Body of pancreas (tissue), 4 donors: Measurements from ENCODE around the gene HES2. TPM values are rescaled to one million over a fixed set of nuclear protein-coding genes. Genes with fewer than 3 reads are reported as not detected.
"Not testable (repeated sequence)": the region's sequence is repeated elsewhere in the genome, so short reads cannot be mapped to it uniquely, and the experiment has no call there.

Source experiments
- ATAC-seq: fragments of 150-250 bp; one replicate; pipeline ENCODE4 v1.9.1; 2016
- DNase-seq, 4 donors: peaks; one replicate each; pipeline ENCODE4 v3.0.0-alpha.2; 2019
- H3K27ac ChIP-seq, 4 donors: fragments of 200-600 bp; sonication (generic); 1 replicate in 3 of 4; 2 replicates in 1 of 4; pipeline versions ENCODE4 v1.5.1 to v1.6.1; 2016 to 2019; ENCODE audit warnings: mild to moderate bottlenecking in 1 of 4, mixed read lengths in 1 of 4, moderate library complexity in 1 of 4
- H3K27me3 ChIP-seq, 2 donors: fragments of 200-600 bp; sonication (generic); one replicate each; pipeline ENCODE4 v1.6.0; 2016; ENCODE audit warnings: mild to moderate bottlenecking in 1 of 2
- H3K36me3 ChIP-seq, 2 donors: fragments of 200-600 bp; sonication (generic); replicated peaks in 1 of 2; 2 replicates each; pipeline ENCODE4 v1.5.1; 2016; ENCODE audit warnings: low read depth in 2 of 2; ENCODE audit not compliant: insufficient read depth in 1 of 2
- H3K4me1 ChIP-seq: fragments of 200-600 bp; sonication (generic); one replicate; pipeline ENCODE4 v1.6.0; 2016
- H3K4me3 ChIP-seq, 2 donors: fragments of 200-600 bp; sonication (generic); 1 replicate in 1 of 2; 2 replicates in 1 of 2; pipeline ENCODE4 v1.5.1; 2016 to 2019
- H3K9me3 ChIP-seq, 3 donors: fragments of 200-600 bp; sonication (generic); 1 replicate in 2 of 3; 2 replicates in 1 of 3; pipeline ENCODE4 v1.5.1; 2016
- CTCF ChIP-seq, 7 experiments: fragments of 450-650 bp in 4 of 7; fragments of 200-600 bp in 3 of 7; sonication (generic) in 3 of 7; IDR thresholded peaks; one replicate each; pipeline ENCODE4 v1.5.1; 2016 to 2019; ENCODE audit warnings: antibody characterized with exemption in 7 of 7
- POLR2A ChIP-seq, 3 donors: fragments of 450-650 bp; IDR thresholded peaks; one replicate each; pipeline ENCODE4 v1.6.1; 2016; ENCODE audit warnings: antibody characterized with exemption in 3 of 3, mild to moderate bottlenecking in 2 of 3
- WGBS, 2 donors: methylation state at CpG; one replicate each; pipeline ENCODE4 v1.1.5; 2017; 5-methylcytosine and 5-hydroxymethylcytosine counted together
- intact Hi-C: fragments of 100-400 bp; cut with DNase I; formaldehyde crosslinking; loops from one replicate; pipeline ENCODE4 v1.15.1; 2023
- total RNA-seq, 2 donors: library from RNA; depleted of rRNA; stranded (reverse); fragments of >200 nt; gene quantifications; one replicate each; pipeline ENCODE4 v1.1.0, GENCODE V29; 2016

Gene HES2
- total RNA-seq, 2 donors from 2014 or later, result 0.26 TPM; not detected in 1

- 79 to 81% methylated on average over 3 of the region's 3 CpGs for WGBS, 2 donors
- ATAC-seq (no peak), DNase-seq (no peak)
- Histone ChIP-seq H3K27ac (no peak overlapping the region), H3K4me1 (peaks cover 1% of the 10 kb centered on the region), H3K27me3 (no peaks in the 10 kb centered on the region), H3K9me3 (no peaks in the 10 kb centered on the region), H3K4me3 (no peak overlapping the region), H3K36me3 (no peaks in the 10 kb centered on the region)
- intact Hi-C loops, result no loop called here
- no peak for TF ChIP-seq POLR2A (IDR thresholded peaks at IDR 0.05)
- TF ChIP-seq CTCF (IDR thresholded peaks at IDR 0.05), result no peak
These were observed 20.4 kb downstream of the HES2 start for GRCh38 chr1:6399294-6399693.

DNA sequence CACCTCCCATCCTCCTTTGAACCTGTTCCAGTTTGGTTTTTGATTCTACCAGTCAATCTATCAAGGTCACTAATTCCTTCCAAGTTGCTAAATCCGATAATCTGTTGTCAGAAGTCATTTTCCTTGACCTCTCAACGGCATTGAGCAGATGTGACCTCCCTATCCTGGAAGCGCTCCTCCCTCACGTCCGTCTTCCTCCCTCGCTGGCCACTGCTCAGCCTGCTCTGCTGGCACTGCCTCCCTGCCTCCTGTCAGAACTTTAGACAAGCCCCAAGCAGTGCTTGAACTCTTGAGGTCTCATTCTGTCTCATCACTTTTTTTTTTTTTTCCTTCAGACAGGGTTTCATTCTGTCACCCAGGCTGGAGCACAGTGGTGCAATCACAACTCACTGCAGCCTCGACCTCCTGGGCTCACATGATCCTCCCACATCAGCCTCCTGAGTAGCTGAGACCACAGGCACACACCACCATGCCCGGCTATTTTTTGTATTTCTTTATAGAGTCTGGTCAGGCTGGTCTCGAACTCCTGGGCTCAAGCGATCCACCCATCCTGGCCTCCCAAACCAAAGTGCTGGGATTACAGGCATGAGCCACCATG, 21.8 kb downstream of the HES2 start:
- Histone ChIP-seq H3K9me3 (no peaks in the 10 kb centered on the region), H3K36me3 (no peaks in the 10 kb centered on the region), H3K27me3 (no peaks in the 10 kb centered on the region), H3K4me3 (no peak overlapping the region), H3K27ac (no peak overlapping the region), H3K4me1 (peaks cover 4% of the 10 kb centered on the region)
- no peak for TF ChIP-seq CTCF (IDR thresholded peaks at IDR 0.05)
- TF ChIP-seq POLR2A (IDR thresholded peaks at IDR 0.05), result no peak
- intact Hi-C loops, result no loop called here
- DNase-seq, result no peak
- WGBS, 2 donors, result 50 to 51% methylated on average over 10 of the region's 10 CpGs
- ATAC-seq, result no peak

DNA sequence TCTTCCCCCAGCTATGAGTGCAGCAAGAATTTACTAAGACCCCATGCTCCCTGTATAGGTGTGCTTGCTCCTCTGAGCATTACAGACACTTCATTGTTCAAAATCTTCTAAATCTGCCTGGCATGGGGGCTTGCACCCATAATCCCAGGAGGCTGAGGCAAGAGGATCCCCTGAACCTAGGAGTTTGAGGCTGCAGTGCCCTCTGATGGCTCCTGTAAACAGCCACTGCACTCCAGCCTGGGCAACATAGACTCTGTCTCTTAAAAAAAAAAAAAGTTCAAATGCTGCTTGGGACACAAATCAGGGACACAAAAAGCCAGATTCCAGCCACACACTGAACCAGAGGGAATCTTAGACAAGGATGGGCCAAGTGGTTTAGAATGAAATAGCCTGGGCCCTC, 22.7 kb downstream of the HES2 start:
- Histone ChIP-seq H3K9me3 (no peaks in the 10 kb centered on the region), H3K4me1 (peaks cover 13% of the 10 kb centered on the region), H3K27me3 (no peaks in the 10 kb centered on the region), H3K36me3 (no peaks in the 10 kb centered on the region), H3K27ac (no peak overlapping the region), H3K4me3 (no peak overlapping the region)
- intact Hi-C loops, result no loop called here
- TF ChIP-seq CTCF (IDR thresholded peaks at IDR 0.05), result peak in 1 of 7 experiments; percentile 9
- TF ChIP-seq POLR2A (IDR thresholded peaks at IDR 0.05), result no peak
- DNase-seq (no peak), ATAC-seq (no peak)

GRCh38 chr1:6395781-6396244, 23.9 kb downstream of the HES2 start:
- H3K27me3 ChIP-seq, H3K36me3 ChIP-seq, ATAC-seq, DNase-seq, intact Hi-C loops, H3K4me3 ChIP-seq, H3K9me3 ChIP-seq, H3K27ac ChIP-seq: not testable (repeated sequence)
- H3K4me1 ChIP-seq, result peaks cover 17% of the 10 kb centered on the region
- WGBS, 2 donors, result 89 to 94% methylated on average over 12 to 31 of the region's 34 CpGs

DNA sequence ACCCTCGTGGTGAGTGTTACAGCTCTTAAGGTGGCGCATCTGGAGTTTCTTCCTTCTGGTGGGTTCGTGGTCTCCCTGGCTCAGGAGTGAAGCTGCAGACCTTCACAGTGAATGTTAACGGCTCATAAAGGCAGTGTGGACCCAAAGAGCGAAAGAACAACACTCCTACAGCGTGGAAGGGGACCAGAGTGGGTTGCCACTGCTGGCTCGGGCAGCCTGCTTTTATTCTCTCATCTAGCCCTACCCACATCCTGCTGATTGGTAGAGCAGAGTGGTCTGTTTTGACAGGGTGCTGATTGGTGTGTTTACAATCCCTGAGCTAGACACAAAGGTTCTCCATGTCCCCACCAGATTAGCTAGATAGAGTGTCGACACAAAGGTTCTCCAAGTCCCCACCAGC, 24.6 kb downstream of the HES2 start:
- 78 to 92% methylated on average over 5 to 8 of the region's 8 CpGs for WGBS, 2 donors
- DNase-seq, H3K4me3 ChIP-seq, H3K9me3 ChIP-seq, H3K27me3 ChIP-seq, H3K27ac ChIP-seq, ATAC-seq, intact Hi-C loops, H3K36me3 ChIP-seq: not testable (repeated sequence)
- peaks cover 17% of the 10 kb centered on the region for H3K4me1 ChIP-seq
